ENCODE measurements around the gene RELT.

The RELT gene

DNA sequence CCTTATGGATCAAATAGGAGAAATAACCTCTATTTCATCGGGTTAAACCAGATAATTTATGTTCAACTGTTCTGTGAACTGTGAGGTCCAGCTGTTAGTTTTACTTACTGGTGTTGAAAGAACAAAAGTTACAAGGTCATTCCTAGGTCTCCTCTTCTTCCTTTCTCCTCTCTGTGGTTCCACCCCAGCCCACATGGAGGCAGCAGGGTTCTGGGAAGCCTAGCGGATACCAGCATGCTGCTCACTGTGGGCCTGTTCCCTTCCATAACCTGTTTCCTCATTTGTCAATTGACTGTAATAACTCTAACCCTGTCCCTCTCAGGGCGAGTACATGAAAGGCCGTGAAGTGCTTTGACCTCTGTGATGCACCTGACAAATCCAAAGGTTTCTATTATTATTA lies 27.8 kb downstream of the RELT start:
- DNase-seq (ENCODE audit: low read depth, low spot score): peak; percentile 59

DNA sequence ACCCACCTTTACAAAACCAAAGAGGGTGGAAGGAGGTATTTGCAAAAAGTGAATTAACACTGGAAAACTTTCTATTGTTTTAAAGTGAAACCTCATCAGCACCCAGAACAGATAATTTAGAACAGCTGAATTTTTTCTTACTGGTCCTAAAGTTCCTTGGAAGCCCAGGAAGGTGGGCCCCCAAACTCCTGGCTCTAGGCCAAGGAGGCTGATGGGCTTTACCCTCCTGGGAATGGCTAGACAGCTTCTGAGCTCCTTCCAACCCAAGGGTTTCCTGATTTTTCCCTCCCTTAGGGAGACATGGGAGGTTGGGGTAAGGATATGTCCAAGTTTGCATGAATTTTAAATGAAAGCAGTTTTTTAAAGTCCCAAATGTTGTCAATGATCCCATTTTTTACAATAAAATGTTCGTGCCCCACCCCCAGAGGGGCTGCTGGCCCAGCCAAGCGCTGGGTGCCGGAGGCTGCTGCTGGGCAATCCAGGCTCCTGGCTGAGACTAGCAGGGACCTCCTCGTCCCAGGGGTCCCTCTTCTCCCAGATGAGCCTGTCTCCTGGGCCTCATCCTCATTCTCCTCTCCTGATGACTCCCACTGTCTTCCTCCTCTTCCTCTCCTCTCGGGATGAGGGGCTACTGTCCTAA lies 28.4 kb downstream of the RELT start:
- no peak for DNase-seq (ENCODE audit: low read depth, low spot score)

DNA sequence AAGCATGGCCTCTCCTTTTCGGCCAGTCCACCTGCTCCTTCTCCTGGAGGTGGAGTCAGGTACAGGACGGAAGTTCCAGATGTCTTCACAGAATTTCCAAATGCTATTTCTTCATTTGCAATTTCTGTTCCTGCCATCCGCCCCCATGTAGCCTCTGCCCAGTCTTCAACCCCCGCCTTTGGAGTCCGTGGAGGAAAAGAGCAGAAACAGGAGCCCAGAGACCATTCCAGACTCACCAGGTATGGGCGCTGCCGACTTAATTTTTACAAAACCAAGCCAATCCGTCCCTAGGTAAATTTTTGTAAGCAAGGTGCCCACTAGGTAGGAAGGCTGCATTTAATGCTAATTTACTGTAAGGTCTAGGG lies 28.9 kb downstream of the RELT start:
- no peak for DNase-seq (ENCODE audit: low read depth, low spot score)

DNA sequence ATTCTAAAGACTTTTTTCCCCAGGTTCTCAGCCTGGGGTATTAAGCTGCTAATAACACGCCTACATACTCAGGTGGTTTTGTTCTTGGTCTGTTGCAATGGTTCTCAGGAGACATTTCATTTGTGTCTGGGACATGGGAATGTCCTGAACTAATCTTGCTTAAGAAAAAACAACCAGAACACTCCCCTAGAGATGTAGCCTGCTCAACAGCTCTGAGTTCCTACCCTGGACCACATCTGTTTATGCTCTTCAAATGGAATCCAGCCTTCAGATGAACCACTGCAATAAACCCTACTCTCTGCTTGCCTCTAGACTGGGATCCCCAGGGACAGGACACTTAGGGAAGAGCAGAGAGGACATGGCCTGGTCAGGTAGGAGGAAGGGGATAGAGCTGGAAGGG lies 29.9 kb downstream of the RELT start:
- DNase-seq (ENCODE audit: low read depth, low spot score): no peak

DNA sequence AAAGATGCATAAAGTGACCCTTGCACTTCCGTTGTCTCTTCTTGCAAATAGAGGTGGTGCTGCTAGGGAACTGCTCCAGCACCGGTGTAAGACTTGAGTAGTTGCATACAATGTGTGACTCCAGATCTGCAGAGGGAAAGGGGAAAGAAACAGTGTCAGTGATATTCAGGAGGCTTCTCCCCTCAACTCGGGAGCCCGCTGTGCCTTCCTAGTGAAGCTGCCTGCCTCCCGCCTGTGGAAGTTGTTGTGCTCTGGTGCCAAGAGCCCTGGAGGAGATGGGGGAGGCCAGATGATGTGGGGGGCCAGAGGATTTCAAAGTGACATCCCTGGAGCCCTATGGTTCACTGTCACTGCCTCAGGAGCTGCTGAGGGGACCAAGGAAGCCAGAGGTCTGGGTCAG lies 30.4 kb downstream of the RELT start:
- DNase-seq (ENCODE audit: low read depth, low spot score): no peak

DNA sequence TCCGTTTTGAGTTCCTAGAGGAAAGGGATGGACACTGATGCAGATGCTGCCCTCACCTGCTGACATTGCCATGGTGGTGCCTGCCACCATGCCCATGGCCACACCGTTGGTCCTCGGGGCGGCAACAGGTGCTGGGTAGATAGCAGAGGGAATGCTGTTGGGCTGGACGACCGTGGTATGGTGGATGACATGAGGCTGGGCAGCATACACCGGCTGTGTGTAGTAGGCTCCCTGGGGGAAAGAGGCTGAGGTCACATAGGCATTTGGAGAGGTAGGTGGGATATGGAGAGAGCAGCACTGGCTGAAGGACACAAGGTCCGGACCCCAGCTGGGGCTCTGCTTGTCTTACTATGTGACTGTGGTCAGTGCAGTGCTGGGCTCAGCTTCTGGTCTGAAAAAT lies 33.2 kb downstream of the RELT start:
- no peak for DNase-seq (ENCODE audit: low read depth, low spot score)

DNA sequence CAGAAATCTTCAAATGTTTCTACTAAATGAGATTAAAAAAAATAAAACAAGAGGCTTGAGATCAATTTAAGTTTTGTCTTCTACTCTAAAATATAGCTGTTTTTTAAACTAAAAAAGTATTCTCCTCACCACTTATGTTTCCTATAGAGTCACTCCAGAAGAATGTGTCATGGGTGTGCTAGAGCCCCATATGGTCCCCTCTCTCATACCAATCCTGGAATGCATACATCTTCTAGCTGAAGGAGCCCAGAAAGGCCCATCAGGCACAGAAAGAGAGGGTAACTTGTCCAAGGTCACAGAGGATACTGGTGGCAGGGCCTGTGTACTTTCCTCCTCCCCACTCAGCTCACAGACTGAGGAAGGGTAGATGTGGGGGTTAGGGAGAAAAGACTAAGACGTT lies 34.4 kb downstream of the RELT start:
- no peak for DNase-seq (ENCODE audit: low read depth, low spot score)

DNA sequence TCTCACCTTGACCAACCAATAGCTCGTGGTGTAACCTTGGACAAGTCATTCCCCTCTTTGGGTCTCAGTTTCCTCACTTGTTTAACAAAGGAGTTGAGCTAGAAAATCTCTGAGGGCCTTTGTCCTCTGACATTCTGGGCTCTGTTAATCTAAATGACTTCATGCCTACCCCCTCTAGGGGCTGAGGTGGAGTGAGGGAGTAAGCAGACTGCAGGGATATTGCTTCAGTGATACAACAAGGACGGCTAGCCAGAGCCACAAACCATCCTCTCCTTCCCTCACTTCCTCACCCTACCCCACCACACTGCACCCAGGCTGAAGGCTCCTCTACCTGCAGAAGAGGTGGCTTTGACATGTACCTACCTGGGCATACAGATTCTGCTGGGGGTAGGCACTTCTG lies 34.8 kb downstream of the RELT start:
- no peak for DNase-seq (ENCODE audit: low read depth, low spot score)

DNA sequence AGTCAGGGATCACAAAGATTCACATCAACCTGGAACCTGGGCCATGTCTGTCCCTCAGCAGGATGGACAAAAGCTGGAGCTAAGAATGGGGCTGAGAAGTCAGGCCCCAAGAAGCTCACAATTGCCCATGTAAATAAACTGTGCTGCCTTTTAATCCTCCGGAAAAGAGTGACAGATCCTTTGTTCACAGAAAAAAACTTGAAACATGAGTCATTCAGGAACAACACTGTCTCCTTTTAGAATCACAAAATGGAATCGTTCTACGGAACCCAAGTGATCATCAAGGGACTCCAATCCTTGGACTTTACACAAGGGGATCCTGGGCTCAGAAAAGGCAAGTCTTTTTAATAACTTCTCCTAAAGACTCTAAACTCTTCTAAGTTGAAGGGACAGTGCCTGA lies 36.1 kb downstream of the RELT start:
- DNase-seq (ENCODE audit: low read depth, low spot score): no peak

DNA sequence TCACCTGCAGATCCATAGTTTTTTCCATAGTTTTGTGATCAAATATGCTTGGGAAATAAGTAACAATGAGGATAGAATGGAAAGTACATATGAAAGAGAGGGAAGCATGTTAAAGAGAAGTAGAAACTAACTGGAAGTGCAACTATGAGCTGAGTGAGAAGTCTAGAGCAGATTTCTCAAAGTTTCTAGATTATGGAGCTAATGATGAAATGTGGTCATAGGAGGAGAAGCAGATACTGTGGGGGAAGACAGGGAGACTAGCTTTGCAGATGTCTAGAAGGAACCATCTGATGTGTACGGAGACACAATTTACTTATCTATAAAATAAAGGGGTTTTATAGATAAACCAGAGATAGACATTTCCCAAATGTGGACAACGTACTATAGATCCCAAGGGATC lies 37.1 kb downstream of the RELT start:
- DNase-seq (ENCODE audit: low read depth, low spot score): no peak

DNA sequence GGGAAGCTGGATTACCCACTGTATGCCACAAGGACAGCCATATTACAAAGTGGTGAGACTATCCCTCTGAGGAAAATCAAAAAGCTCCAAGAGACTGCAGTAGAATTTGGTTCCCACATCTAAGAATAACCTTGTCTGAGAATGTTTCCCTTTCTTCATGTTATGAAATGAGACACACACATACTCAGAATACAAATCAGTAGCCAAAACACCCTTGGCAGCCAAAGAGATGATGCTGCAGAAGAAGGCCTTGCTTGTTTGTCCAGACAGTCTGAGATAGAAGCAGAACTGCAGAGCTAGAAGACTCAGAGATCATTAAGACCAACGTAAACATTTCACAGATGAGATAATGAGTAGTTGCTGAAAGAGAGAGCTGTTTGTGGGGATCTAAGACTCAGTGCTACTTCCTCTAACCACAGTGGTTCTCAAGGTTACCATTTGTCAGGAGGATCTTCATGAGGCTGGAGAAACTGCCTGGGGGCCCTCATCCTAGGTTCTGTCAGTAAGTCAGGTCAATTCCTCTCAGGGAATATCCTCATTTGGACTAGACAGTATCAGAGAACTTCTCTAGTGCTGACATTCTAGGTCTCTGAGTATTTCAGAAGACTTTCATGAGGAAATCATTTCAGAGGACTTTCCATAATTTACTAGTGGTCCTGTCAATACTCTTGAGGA lies 38.9 kb downstream of the RELT start:
- no peak for DNase-seq (ENCODE audit: low read depth, low spot score)

DNA sequence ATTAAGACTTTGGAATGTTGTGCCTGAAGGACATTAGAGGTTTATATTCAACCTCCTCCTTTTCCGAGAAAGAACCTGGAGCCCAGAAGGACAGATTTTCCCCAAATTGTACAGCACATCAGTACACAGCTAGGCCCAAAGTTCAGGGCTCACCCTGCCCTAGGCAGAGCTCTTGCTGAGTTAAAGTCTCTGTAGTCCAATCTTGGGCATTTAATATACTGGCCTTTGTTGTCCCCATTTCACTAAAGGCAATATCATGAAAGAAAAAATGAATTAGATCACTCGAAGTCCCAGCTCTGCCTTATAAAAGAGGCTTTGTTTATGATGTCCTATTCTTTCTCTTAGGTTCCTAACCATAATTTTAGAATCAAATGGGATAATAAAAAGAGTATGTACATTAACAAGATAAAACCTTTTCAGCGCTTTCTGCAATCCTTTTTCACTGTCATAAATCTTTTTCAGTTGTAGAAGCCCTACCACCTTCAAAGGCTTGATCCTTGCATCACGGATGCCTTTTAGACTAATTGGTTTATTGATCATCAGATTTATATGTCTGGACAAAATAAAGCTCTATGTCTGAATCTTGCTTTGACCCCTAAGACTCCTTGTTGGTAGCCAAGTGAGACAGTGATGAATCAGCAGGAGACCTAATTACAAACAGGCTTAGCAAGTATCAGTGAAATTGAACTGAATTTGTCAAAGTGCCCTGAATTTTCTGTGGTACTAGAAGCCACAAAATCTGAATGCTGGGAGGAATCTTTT lies 39.8 kb downstream of the RELT start:
- no peak for DNase-seq (ENCODE audit: low read depth, low spot score)

DNA sequence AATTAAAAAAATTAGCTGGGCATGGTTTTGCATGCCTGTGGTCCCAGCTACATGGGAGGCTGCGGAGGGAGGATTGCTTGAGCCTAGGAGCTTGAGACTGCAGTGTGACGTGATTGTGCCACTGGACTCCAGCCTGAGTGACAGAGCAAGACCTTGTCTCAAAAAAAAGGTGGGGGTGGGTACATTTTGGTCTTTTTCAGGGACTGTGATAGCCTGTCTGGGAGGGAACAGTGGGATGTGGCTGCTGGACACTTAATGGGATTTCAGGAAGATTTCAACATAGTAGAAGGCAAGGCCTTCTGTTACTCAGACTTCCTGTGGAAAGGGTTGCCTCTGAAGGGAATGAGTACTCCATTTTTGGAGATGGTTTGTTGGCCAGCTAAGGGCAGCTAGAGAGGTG lies 40.6 kb downstream of the RELT start:
- no peak for DNase-seq (ENCODE audit: low read depth, low spot score)

DNA sequence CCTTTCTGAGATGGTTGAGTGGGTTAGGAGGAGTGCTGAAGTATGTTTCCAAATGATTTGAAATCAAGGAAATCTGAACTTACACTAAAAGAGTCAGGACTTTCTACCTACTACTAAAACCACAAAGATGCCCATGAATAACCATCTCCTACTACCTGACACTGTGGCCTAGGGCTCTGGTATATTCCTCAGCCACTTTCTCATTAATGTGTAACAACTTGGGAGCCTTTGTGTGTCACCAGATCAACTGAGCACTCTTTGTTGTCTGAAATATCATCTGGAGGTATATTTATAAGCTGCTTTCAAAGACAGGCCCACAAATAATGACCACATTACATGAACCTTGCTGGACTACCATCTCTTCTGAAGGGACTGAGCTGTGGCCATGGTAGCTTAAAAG lies 43.9 kb downstream of the RELT start:
- DNase-seq (ENCODE audit: low read depth, low spot score): no peak

DNA sequence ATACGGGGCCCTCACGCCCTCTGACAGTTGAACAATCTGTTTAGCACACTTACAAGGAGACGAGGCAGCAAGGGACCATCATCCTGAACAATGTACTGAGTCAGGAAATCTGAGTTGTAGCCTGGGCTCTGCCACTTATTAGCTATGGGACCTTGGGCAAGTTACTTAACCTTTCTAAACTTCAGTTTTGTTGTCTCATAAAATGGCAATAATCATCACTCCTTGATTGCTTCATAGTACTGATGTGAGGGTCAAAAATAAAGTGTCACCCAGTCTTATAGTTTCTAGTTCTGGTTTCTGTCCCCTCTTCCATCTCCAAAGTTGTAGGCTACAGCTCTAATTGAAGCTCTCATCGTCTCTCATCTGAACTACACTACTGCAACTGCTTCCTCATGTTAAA lies 46.7 kb downstream of the RELT start:
- DNase-seq (ENCODE audit: low read depth, low spot score): no peak

DNA sequence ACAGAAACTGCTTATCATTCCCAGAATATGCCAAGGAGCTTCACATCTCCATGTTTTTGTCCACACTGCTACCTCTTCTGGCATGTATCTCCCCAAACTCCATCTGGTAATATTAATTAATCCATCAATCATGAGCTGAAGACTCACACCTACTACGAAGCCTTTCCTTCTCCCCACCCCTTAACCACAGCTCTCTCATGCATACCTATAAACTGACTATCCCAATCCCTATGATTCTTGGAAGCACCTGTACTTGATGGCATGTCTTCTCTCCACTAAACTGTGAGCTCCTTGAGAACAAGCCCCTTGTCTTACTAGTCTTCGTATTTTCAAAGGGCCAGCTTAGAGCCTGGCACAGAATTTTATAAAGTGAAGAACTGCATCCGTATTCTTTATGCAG lies 47.3 kb downstream of the RELT start:
- no peak for DNase-seq (ENCODE audit: low read depth, low spot score)

DNA sequence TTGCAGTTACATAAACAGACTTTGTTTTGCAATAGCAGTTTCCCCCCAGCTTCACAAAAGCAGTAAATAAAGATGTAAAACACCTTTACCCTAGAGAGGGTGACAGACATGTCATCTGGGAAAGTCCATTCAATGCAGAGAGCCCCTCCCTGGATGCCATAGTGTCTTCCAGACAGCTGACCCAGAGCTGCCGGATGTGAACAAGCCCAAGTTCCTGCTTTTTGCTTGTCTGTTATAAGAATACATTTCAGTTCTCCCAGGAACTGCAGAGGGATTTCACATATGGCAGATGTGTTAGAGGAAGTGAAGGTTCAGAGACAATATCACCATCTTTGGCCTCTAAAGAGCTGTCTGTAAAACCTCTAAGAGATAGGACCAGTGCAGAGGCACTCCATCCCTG lies 48.9 kb downstream of the RELT start:
- DNase-seq (ENCODE audit: low read depth, low spot score): no peak

DNA sequence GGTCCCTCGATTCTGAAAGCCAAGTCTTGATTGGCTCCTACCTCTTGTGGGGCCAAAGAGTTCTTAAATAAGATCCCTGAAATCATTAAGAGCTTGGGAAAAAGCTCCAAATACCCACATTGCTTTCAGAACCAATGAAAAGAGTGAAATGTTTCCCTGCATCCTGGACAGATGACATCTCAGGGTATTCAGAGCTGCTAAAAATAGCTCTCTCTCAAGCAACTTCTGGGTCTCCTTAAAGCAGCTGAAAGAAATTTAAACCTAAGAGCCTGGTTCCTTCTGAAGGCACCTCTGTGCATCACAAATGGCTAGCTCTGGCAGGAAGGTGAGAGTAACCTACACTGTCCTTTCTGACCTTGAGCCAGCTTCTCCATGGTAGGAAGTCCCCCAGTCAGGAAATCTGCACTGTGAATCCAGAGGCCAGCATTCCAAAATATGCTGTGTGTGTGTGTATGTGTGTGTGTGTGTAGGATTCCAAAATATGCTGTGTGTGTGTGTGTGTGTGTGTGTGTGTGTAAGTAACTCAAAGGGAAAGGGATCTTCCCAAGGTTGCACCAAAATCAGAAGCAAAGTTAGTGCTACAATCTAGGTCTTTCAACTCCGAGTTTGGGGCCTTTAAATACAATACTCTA lies 50.1 kb downstream of the RELT start:
- no peak for DNase-seq (ENCODE audit: low read depth, low spot score)

DNA sequence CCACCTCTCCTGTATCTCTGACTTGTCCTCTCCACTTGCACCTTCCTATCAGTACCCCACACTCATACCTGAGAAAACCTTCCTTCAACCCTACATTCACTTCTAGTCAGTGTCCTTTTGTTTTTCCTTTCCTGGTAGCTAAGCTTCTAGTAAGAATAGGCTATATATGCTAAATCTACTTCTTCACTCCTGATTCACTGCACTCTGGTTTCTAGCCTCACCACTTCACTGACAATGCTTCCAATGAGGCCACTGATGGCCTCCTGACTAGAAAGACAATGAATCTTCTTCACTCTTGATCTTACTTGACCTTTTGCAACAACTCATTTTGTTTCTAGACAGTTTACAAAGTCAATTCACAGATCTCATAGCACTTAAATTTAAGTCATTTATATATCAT lies 52.0 kb downstream of the RELT start:
- DNase-seq (ENCODE audit: low read depth, low spot score): no peak

DNA sequence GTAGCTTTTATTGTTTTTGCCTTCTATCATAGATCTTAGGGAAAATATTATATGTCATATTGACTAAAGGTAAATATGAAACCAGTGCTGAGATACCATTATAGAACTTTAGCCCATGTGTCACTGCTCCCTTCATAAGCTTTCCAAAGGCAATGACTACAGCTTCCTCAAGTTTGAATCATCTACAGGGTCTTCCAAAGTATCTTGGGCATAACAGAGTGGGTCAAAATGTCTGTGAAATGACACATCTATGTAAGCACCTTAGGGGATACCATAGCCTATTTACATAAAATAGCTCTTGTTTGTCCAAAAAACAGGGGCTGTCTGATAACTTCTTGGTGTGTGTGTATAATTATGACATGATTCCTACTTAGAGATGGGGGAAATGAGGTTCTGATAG lies 52.5 kb downstream of the RELT start:
- no peak for DNase-seq (ENCODE audit: low read depth, low spot score)

DNA sequence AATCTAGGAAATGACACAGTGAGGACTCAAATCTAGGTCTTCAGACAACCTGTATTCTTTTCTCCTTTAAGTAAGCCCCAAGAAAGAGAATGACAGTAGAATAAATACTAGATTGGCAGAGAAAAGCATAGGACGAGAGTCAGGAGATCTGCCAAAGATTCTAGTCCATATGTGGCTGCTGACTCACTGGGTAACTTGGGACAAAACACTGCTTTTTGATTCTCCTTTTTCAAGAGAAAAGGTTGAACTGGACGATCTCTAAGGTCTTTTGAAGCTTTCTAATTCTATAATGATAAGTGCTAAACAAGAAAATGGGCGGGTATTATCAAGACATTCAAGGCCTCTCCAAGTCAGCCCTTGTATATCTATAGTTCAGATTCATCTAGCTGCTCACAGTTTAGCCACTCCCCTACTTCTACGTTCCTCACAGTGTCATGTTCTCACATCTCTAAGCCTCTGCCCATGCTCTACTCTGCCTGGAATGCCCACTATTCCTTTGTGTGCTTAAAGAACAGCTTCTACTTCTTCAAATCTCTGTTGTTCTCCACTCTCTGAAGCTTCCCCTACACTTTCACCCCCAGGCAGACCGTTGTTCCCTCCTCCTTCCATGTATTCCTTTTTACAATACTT lies 53.0 kb downstream of the RELT start:
- no peak for DNase-seq (ENCODE audit: low read depth, low spot score)

DNA sequence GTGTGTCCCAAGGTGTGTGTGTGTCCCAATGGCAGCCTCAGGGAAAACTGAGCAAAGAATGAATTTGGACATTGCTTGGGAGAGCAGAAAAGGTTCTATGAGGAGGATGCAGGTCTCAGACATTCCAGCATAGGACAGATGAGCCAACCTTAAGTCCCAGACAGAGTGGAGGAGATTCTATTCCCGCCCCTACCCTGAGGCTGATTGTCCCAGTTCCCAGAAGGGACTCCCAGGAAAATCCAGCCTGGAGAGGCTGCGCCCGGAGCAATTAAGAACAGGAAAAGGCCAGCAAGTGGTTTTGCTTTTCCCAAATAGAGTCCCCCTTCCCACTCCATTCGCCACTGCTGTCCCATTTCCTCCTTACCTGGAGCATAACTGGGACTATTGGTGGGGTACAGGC lies 54.1 kb downstream of the RELT start:
- peak; percentile 75 for DNase-seq (ENCODE audit: low read depth, low spot score)

Data from ELF-1 (cell line).